ENCODE results near the gene ZNF764. TPM values are rescaled to one million over a fixed set of nuclear protein-coding genes. Genes with fewer than 3 reads are reported as not detected.

ZNF764 gene
- total and polyA plus RNA-seq, 4 donors = 1.9 to 8.5 (median 5.5) TPM

DNA sequence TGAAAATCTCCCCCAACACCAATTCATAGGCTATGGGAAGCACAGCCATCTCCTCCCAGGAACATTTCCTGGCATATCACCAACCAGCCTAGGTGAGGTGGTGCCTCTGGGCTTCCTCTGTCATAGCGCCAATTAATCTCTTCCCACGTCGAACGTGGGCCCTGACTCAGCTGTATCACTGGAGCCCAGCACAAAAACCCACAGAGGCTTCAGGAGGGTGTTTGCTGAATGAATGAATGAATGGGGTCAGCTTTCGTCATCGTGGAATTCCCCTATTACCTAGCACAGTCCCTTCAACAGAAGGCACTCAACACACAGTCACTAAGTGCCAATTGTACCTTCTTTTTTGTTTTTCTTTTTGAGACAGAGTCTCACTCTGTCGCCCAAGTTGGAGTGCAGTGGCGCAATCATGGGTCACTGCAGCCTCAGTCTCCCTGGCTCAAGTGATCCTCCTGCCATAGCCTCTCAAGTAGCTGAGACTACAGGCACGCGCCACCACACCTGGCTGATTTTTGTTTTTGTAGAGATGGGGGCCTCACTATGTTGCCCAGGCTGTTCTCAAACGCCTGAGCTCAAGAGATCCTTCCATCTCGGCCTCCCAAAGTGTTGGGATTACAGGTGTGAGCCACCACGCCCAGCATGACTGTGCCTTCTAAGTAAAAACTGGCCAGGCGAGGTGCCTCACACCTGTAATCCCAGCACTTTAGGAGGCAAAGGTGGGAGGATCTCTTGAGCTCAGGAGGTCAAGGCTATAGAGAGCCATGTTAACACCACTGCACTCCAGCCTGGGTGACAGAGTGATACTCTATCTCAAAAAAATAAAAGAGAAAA is 9.2 kb upstream of the ZNF764 start:
- Histone ChIP-seq H3K27me3 (ENCODE audit: control insufficient read depth in 1 of 2, insufficient read depth in 2 of 2, low read length in 1 of 2) (no peaks in the 10 kb centered on the region), H3K27ac (ENCODE audit: low read depth in 1 of 2, low read length in 2 of 2) (no peak overlapping the region), H3K36me3 (ENCODE audit: control insufficient read depth in 1 of 2, insufficient read depth in 2 of 2, low read length in 1 of 2) (no peaks in the 10 kb centered on the region), H3K4me3 (ENCODE audit: low read length in 2 of 2) (no peak overlapping the region), H3K4me1 (ENCODE audit: control insufficient read depth in 1 of 2, insufficient read depth in 2 of 2, low read length in 2 of 2) (no peaks in the 10 kb centered on the region), H3K9me3 (ENCODE audit: control insufficient read depth, low read length) (no peaks in the 10 kb centered on the region)
- ATAC-seq (ENCODE audit: low FRiP score) = no peak
- DNase-seq = no peak
- intact Hi-C loops (cut with DNase I) = no loop called here
- WGBS, 2 donors = 86 to 89% methylated on average over 14 of the region's 14 CpGs

DNA sequence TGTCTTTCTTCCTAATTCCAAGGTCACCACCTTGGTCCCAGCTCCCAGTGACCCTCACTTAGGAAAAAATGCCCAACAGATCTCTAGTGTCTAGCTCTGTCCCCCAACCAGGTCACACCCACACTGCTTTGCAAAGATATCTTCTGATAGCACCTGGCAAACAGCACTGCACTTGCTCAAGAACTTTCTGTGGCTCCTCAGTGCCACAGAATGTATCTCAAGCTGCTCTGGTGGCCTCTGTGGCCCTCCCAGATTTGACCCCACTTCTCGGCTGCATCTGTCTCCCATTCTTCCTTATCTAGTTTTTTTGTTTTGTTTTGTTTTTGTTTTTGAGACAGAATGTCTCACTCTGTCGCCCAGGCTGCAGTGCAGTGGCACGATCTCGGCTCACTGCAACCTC is 8.4 kb upstream of the ZNF764 start:
- Histone ChIP-seq H3K4me3 (ENCODE audit: low read length in 2 of 2) (no peak overlapping the region), H3K4me1 (ENCODE audit: control insufficient read depth in 1 of 2, insufficient read depth in 2 of 2, low read length in 2 of 2) (no peaks in the 10 kb centered on the region), H3K27ac (ENCODE audit: low read depth in 1 of 2, low read length in 2 of 2) (no peak overlapping the region), H3K9me3 (ENCODE audit: control insufficient read depth, low read length) (no peaks in the 10 kb centered on the region), H3K36me3 (ENCODE audit: control insufficient read depth in 1 of 2, insufficient read depth in 2 of 2, low read length in 1 of 2) (no peaks in the 10 kb centered on the region), H3K27me3 (ENCODE audit: control insufficient read depth in 1 of 2, insufficient read depth in 2 of 2, low read length in 1 of 2) (no peaks in the 10 kb centered on the region)
- 78 to 82% methylated on average over 4 of the region's 4 CpGs for WGBS, 2 donors
- DNase-seq = no peak
- intact Hi-C loops (cut with DNase I) = no loop called here
- ATAC-seq (ENCODE audit: low FRiP score) = no peak

- WGBS, 2 donors = 64 to 75% methylated on average over 8 of the region's 8 CpGs
- ATAC-seq (ENCODE audit: low FRiP score) = no peak
- Histone ChIP-seq H3K9me3 (ENCODE audit: control insufficient read depth, low read length) (no peaks in the 10 kb centered on the region), H3K4me1 (ENCODE audit: control insufficient read depth in 1 of 2, insufficient read depth in 2 of 2, low read length in 2 of 2) (no peaks in the 10 kb centered on the region), H3K36me3 (ENCODE audit: control insufficient read depth in 1 of 2, insufficient read depth in 2 of 2, low read length in 1 of 2) (no peaks in the 10 kb centered on the region), H3K27ac (ENCODE audit: low read depth in 1 of 2, low read length in 2 of 2) (no peak overlapping the region), H3K27me3 (ENCODE audit: control insufficient read depth in 1 of 2, insufficient read depth in 2 of 2, low read length in 1 of 2) (no peaks in the 10 kb centered on the region), H3K4me3 (ENCODE audit: low read length in 2 of 2) (no peak overlapping the region)
- intact Hi-C loops (cut with DNase I) = no loop called here
- DNase-seq = no peak
Observed at GRCh38 chr16:30565984-30566383, 7.8 kb upstream of the ZNF764 start.

DNA sequence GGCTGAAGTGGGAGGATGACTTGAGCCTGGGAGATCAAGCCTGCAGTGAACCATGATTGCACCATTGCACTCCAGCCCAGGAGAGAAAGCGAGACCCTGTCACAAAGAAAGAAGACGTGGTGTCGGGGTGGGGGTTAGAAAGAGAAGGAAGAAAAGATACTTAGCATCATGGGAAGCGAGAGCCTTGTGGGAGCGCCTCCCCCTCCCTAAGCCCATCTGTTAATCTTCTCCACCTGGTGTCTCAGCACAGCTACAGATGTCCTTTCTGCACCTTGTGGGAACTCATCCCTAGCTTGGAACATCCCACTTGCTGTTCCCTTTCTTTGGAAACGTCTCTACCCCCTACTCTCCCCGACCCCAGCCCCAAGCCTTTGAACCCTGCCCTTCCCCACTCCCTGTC is 7.4 kb upstream of the ZNF764 start:
- Histone ChIP-seq H3K9me3 (ENCODE audit: control insufficient read depth, low read length) (no peaks in the 10 kb centered on the region), H3K4me1 (ENCODE audit: control insufficient read depth in 1 of 2, insufficient read depth in 2 of 2, low read length in 2 of 2) (no peaks in the 10 kb centered on the region), H3K4me3 (ENCODE audit: low read length in 2 of 2) (no peak overlapping the region), H3K27me3 (ENCODE audit: control insufficient read depth in 1 of 2, insufficient read depth in 2 of 2, low read length in 1 of 2) (no peaks in the 10 kb centered on the region), H3K36me3 (ENCODE audit: control insufficient read depth in 1 of 2, insufficient read depth in 2 of 2, low read length in 1 of 2) (no peaks in the 10 kb centered on the region), H3K27ac (ENCODE audit: low read depth in 1 of 2, low read length in 2 of 2) (no peak overlapping the region)
- no peak for DNase-seq
- 53 to 63% methylated on average over 7 of the region's 7 CpGs for WGBS, 2 donors
- ATAC-seq (ENCODE audit: low FRiP score) = no peak
- intact Hi-C loops (cut with DNase I) = no loop called here

GRCh38 chr16:30562021-30562420 is 3.8 kb upstream of the ZNF764 start:
- Histone ChIP-seq H3K9me3 (ENCODE audit: control insufficient read depth, low read length) (no peaks in the 10 kb centered on the region), H3K27me3 (ENCODE audit: control insufficient read depth in 1 of 2, insufficient read depth in 2 of 2, low read length in 1 of 2) (no peaks in the 10 kb centered on the region), H3K36me3 (ENCODE audit: control insufficient read depth in 1 of 2, insufficient read depth in 2 of 2, low read length in 1 of 2) (no peaks in the 10 kb centered on the region), H3K4me3 (ENCODE audit: low read length in 2 of 2) (no peak overlapping the region), H3K4me1 (ENCODE audit: control insufficient read depth in 1 of 2, insufficient read depth in 2 of 2, low read length in 2 of 2) (no peaks in the 10 kb centered on the region), H3K27ac (ENCODE audit: low read depth in 1 of 2, low read length in 2 of 2) (no peak overlapping the region)
- ATAC-seq (ENCODE audit: low FRiP score) (no peak), DNase-seq (no peak)
- WGBS, 2 donors = 95 to 97% methylated on average over 14 of the region's 14 CpGs
- intact Hi-C loops (cut with DNase I) = no loop called here

GRCh38 chr16:30561089-30561816 is 3.1 kb upstream of the ZNF764 start:
- intact Hi-C loops (cut with DNase I) = no loop called here
- ATAC-seq (ENCODE audit: low FRiP score) = no peak
- H3K27me3 ChIP-seq (ENCODE audit: control insufficient read depth in 1 of 2, insufficient read depth in 2 of 2, low read length in 1 of 2) = no peaks in the 10 kb centered on the region
- no peaks in the 10 kb centered on the region for H3K4me1 ChIP-seq (ENCODE audit: control insufficient read depth in 1 of 2, insufficient read depth in 2 of 2, low read length in 2 of 2)
- peak; percentile 66 to 79 for DNase-seq
- no peaks in the 10 kb centered on the region for H3K9me3 ChIP-seq (ENCODE audit: control insufficient read depth, low read length)
- H3K4me3 ChIP-seq (ENCODE audit: low read length in 2 of 2) = peak overlapping the region in 1 of 2 donors; percentile 28
- WGBS, 2 donors = 12 to 15% methylated on average over 46 of the region's 46 CpGs
- no peaks in the 10 kb centered on the region for H3K36me3 ChIP-seq (ENCODE audit: control insufficient read depth in 1 of 2, insufficient read depth in 2 of 2, low read length in 1 of 2)
- H3K27ac ChIP-seq (ENCODE audit: low read depth in 1 of 2, low read length in 2 of 2) = no peak overlapping the region

DNA sequence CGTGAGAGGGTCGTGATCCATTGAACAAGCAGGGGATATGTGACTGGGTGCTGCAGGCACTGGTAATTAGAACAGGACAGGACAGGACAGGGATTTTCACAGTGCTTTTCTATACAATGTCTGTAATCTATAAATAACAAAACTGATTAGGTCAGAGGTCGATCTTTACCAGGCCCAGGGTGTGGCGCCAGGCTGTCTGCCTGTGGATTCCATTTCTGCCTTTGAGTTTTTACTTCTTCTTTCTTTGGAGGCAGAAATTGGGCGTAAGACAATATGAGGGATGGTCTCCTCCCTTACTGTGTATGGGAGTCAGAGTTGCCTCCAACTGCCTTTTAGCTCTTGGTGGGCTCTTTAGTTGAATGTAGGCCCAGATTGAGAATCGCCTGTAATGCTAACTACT is 1.5 kb upstream of the ZNF764 start:
- ATAC-seq (ENCODE audit: low FRiP score) (no peak), DNase-seq (no peak)
- H3K9me3 ChIP-seq (ENCODE audit: control insufficient read depth, low read length) = no peaks in the 10 kb centered on the region
- H3K27me3 ChIP-seq (ENCODE audit: control insufficient read depth in 1 of 2, insufficient read depth in 2 of 2, low read length in 1 of 2) = no peaks in the 10 kb centered on the region
- WGBS, 2 donors = 91 to 96% methylated on average over 6 of the region's 6 CpGs
- intact Hi-C loops (cut with DNase I) = no loop called here
- peaks cover 0 to 4% of the 10 kb centered on the region in 2 donors for H3K36me3 ChIP-seq (ENCODE audit: control insufficient read depth in 1 of 2, insufficient read depth in 2 of 2, low read length in 1 of 2)
- H3K4me3 ChIP-seq (ENCODE audit: low read length in 2 of 2) = no peak overlapping the region
- no peaks in the 10 kb centered on the region for H3K4me1 ChIP-seq (ENCODE audit: control insufficient read depth in 1 of 2, insufficient read depth in 2 of 2, low read length in 2 of 2)
- H3K27ac ChIP-seq (ENCODE audit: low read depth in 1 of 2, low read length in 2 of 2) = no peak overlapping the region

DNA sequence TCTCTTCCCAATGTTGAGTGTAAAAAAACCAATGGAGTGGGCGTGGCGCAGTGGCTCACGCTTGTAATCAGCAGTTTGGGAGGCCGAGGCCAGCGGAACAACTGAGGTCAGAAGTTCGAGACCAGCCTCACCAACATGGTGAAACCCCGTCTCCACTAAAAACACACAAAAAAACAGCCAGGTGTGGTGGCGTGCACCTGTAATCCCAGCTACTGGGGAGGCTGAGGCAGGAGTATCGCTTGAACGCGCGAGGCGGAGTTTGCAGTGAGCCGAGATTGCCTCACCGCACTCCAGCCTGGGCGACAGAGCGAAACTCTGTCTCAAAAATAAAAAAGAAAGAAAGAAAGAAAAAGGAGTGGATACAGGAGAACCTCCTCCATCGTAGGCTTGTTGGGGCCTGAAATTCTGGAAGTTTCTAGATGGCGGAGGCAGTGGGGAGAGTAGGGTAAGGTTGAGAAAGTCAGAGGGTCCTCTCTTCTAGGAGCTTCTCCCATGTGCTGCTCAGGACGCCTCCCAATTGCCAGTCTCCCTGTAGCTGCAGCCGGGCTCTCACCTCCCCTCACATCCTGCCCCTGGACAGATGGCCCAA is 709 bp upstream of the ZNF764 start:
- intact Hi-C loops (cut with DNase I) = loop anchor here in 1 of 2 donors (1.0 kb wide), 1 partner anchor 12 kb away; the partner anchor contains the start of gene ZNF688
- H3K27ac ChIP-seq (ENCODE audit: low read depth in 1 of 2, low read length in 2 of 2) = no peak overlapping the region

More for the DNA sequence above, 709 bp upstream of the ZNF764 start:
- Histone ChIP-seq H3K4me1 (ENCODE audit: control insufficient read depth in 1 of 2, insufficient read depth in 2 of 2, low read length in 2 of 2) (no peaks in the 10 kb centered on the region), H3K4me3 (ENCODE audit: low read length in 2 of 2) (no peak overlapping the region), H3K9me3 (ENCODE audit: control insufficient read depth, low read length) (no peaks in the 10 kb centered on the region), H3K36me3 (ENCODE audit: control insufficient read depth in 1 of 2, insufficient read depth in 2 of 2, low read length in 1 of 2) (peaks cover 0 to 4% of the 10 kb centered on the region in 2 donors), H3K27me3 (ENCODE audit: control insufficient read depth in 1 of 2, insufficient read depth in 2 of 2, low read length in 1 of 2) (no peaks in the 10 kb centered on the region)
- 89 to 91% methylated on average over 21 of the region's 21 CpGs for WGBS, 2 donors
- DNase-seq (peak in 1 of 2 donors; percentile 82), ATAC-seq (ENCODE audit: low FRiP score) (no peak)
